Measurements from ENCODE around the gene TRIP13. TPM values are rescaled to one million over a fixed set of nuclear protein-coding genes. Genes with fewer than 3 reads are reported as not detected.

The TRIP13 gene
- total RNA-seq, 4 donors from 2014 or later, result 0.41 to 1.6 (median 0.50) TPM

GRCh38 chr5:948472-949274 lies 56.0 kb downstream of the TRIP13 start:
- in situ Hi-C loops (cut with MboI; ENCODE audit: low sequenced_read_pairs in 4 of 4), result loop anchor here in 1 of 4 donors (25.0 kb wide), 1 partner anchor 214 kb away; no protein-coding TSS in a partner anchor
- DNase-seq (no peak), ATAC-seq (no peak)
- TF ChIP-seq, protein P1, sequence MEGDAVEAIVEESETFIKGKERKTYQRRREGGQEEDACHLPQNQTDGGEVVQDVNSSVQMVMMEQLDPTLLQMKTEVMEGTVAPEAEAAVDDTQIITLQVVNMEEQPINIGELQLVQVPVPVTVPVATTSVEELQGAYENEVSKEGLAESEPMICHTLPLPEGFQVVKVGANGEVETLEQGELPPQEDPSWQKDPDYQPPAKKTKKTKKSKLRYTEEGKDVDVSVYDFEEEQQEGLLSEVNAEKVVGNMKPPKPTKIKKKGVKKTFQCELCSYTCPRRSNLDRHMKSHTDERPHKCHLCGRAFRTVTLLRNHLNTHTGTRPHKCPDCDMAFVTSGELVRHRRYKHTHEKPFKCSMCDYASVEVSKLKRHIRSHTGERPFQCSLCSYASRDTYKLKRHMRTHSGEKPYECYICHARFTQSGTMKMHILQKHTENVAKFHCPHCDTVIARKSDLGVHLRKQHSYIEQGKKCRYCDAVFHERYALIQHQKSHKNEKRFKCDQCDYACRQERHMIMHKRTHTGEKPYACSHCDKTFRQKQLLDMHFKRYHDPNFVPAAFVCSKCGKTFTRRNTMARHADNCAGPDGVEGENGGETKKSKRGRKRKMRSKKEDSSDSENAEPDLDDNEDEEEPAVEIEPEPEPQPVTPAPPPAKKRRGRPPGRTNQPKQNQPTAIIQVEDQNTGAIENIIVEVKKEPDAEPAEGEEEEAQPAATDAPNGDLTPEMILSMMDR (IDR thresholded peaks at IDR 0.05 in 4 of 5, conservative IDR thresholded peaks at IDR 0.05 in 1 of 5), result no peak
- no peak for TF ChIP-seq POLR2A (IDR thresholded peaks at IDR 0.05)
- Histone ChIP-seq H3K36me3 (no peaks in the 10 kb centered on the region), H3K4me3 (no peak overlapping the region), H3K27me3 (peaks cover 56 to 75% (median 73%) of the 10 kb centered on the region in 3 donors), H3K27ac (no peak overlapping the region), H3K9me3 (no peaks in the 10 kb centered on the region), H3K4me1 (no peaks in the 10 kb centered on the region)
- intact Hi-C loops (cut with DNase I; ENCODE audit: low total_unique reads), result no loop called here

DNA sequence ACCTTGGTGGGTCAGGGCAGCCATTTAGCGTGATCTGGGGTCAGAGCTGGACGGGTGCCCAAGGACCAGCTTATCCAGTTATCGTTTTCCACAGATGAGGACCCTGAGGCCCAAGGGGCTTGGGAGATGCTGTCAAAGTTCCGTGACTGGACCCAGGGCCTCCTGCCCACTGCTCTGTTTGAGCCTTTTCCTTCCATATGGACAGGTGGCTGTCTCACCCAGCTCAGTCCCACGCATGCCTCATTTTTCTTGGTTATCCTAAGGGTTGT lies 56.5 kb downstream of the TRIP13 start:
- peaks cover 55 to 76% (median 70%) of the 10 kb centered on the region in 3 donors for H3K27me3 ChIP-seq
- in situ Hi-C loops (cut with MboI; ENCODE audit: low sequenced_read_pairs in 4 of 4), result loop anchor here in 1 of 4 donors (25.0 kb wide), 1 partner anchor 213 kb away; no protein-coding TSS in a partner anchor
- TF ChIP-seq, protein P1 (IDR thresholded peaks at IDR 0.05 in 4 of 5, conservative IDR thresholded peaks at IDR 0.05 in 1 of 5), result no peak
- no peak for TF ChIP-seq POLR2A (IDR thresholded peaks at IDR 0.05)
- DNase-seq (no peak), ATAC-seq (no peak)
- H3K27ac ChIP-seq, result no peak overlapping the region
- H3K9me3 ChIP-seq, result no peaks in the 10 kb centered on the region
- no peaks in the 10 kb centered on the region for H3K36me3 ChIP-seq
- H3K4me3 ChIP-seq, result no peak overlapping the region
- intact Hi-C loops (cut with DNase I; ENCODE audit: low total_unique reads), result no loop called here
- no peaks in the 10 kb centered on the region for H3K4me1 ChIP-seq

DNA sequence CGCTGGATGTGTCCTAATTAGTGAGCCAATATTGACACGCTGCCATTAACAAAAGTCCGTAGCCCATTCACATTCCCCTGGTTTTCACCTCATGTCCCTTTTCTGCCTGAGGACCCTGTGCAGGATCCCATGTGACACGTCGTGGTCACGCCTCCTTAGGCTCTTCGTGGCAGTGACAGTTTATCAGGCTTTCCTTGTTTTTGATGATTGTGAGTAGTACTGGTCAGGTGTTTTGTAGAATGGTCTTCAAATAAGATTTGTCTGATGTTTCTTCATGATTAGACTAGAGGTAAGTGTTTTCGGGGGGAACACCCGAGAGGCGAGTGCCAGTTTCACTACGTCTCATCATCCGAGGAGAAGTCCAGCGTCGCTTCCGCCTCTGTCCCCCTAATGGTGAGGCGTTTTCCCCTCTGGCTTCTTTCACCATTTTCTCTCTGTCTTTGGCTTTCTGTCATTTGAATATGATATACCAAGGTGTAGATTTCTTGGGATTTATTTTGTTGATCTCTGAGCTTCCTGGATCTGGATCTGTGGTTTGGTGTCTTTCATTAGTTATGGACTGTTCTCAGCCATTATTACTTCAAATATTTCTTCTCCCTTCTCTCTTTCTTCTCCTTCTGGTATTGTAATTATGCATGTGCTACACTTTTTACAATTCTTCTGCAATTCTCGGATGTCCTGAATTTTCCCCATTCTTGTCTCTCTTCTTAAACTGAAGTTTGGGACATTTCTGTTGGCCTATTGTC lies 57.3 kb downstream of the TRIP13 start:
- intact Hi-C loops (cut with DNase I; ENCODE audit: low total_unique reads) (no loop called here), in situ Hi-C loops (cut with MboI; ENCODE audit: low sequenced_read_pairs in 4 of 4) (loop anchor here in 1 of 4 donors (25.0 kb wide), 1 partner anchor 212 kb away; no protein-coding TSS in a partner anchor)
- no peak overlapping the region for H3K4me3 ChIP-seq
- ATAC-seq, result no peak
- H3K4me1 ChIP-seq, result no peaks in the 10 kb centered on the region
- no peaks in the 10 kb centered on the region for H3K9me3 ChIP-seq
- H3K27ac ChIP-seq, result no peak overlapping the region
- peaks cover 48 to 68% (median 65%) of the 10 kb centered on the region in 3 donors for H3K27me3 ChIP-seq
- no peaks in the 10 kb centered on the region for H3K36me3 ChIP-seq
- TF ChIP-seq POLR2A (IDR thresholded peaks at IDR 0.05), result no peak
- TF ChIP-seq, protein P1 (IDR thresholded peaks at IDR 0.05 in 4 of 5, conservative IDR thresholded peaks at IDR 0.05 in 1 of 5), result no peak
- DNase-seq, result no peak

GRCh38 chr5:951940-952596 lies 59.4 kb downstream of the TRIP13 start:
- H3K27ac ChIP-seq, result no peak overlapping the region
- TF ChIP-seq, protein P1 (IDR thresholded peaks at IDR 0.05 in 4 of 5, conservative IDR thresholded peaks at IDR 0.05 in 1 of 5), result no peak
- TF ChIP-seq POLR2A (IDR thresholded peaks at IDR 0.05), result no peak
- no peaks in the 10 kb centered on the region for H3K9me3 ChIP-seq
- ATAC-seq, result no peak
- no peaks in the 10 kb centered on the region for H3K36me3 ChIP-seq
- H3K27me3 ChIP-seq, result peaks cover 44 to 65% (median 59%) of the 10 kb centered on the region in 3 donors
- H3K4me3 ChIP-seq, result no peak overlapping the region
- intact Hi-C loops (cut with DNase I; ENCODE audit: low total_unique reads) (no loop called here), in situ Hi-C loops (cut with MboI; ENCODE audit: low sequenced_read_pairs in 4 of 4) (no loop called here)
- peaks cover 0 to 5% of the 10 kb centered on the region in 2 donors for H3K4me1 ChIP-seq
- no peak for DNase-seq

All from gastrocnemius medialis (tissue), 4 donors.